A204.1 (cell line): ENCODE measurements around the gene GSTM4.
"Not testable (repeated sequence)": the region's sequence is repeated elsewhere in the genome, so short reads cannot be mapped to it uniquely, and the experiment has no call there.

Experiments used
- FAIRE-seq: peaks from 2 replicates; lab custom pipeline; 2012; peaks lifted over from hg19 to GRCh38; lab: Jason Lieb, UNC

GSTM4 gene

DNA sequence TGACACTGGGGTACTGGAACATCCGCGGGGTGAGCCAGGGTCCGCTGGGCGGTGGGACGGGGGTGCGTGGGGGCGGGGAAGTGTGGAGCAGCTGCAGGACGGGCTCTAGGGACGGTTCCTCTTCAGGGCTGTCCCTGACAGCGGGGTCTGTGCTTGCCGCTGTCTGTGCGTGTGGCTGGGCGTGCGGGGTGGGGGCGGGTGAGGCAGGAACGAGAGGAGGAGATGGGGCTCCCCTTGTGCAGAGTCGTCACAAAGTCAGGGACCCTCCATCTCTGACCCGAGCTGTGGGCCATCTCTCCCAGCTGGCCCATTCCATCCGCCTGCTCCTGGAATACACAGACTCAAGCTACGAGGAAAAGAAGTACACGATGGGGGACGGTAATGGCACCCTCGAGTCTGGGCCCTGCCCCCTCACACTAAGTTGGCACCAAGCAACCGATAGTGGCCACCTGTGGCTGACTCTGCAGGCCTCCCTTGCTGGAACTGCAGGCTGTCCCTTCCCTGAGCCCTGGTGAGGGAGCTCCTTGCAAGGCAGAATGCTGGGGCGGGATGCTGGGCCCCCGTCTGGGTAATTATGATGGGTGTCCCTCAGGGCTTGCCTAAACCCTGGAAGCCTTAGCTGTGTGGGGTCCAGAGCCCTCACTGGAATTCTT lies 12.3 kb downstream of the GSTM4 start:
- FAIRE-seq, result no peak

DNA sequence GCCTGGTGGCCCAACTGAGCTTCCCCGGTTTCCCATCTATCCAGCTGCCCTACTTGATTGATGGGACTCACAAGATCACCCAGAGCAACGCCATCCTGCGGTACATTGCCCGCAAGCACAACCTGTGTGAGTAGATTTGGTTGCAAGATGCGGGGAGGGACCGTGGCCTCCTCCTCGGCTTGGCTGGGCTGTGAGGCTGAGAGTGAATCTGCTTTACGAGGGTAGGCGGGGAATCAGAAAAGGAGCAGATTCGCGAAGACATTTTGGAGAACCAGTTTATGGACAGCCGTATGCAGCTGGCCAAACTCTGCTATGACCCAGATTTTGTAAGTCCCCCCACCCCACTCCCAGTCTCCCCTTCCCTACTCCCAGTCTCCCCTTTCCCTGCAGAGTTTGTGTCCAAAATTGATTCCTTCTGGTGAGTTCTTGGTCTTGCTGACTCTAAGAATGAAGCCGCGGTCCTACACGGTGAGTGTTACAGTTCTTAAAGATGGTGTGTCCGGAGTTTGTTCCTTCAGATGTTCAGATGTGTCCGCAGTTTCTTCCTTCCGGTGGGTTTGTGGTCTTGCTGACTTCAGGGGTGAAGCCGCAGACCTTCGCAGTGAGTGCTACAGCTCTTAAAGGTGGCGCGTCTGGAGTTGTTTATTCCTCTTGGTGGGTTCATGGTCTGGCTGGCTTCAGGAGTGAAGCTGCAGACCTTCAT lies 13.5 kb downstream of the GSTM4 start:
- FAIRE-seq, result no peak

GRCh38 chr1:109669949-109670302 lies 14.0 kb downstream of the GSTM4 start:
- not testable (repeated sequence) for FAIRE-seq

GRCh38 chr1:109671067-109671466 lies 15.2 kb downstream of the GSTM4 start:
- no peak for FAIRE-seq

GRCh38 chr1:109673861-109674260 lies 18.0 kb downstream of the GSTM4 start:
- FAIRE-seq, result not testable (repeated sequence)

GRCh38 chr1:109676683-109677381 lies 20.9 kb downstream of the GSTM4 start:
- not testable (repeated sequence) for FAIRE-seq

GRCh38 chr1:109677459-109677858 lies 21.6 kb downstream of the GSTM4 start:
- no peak for FAIRE-seq

DNA sequence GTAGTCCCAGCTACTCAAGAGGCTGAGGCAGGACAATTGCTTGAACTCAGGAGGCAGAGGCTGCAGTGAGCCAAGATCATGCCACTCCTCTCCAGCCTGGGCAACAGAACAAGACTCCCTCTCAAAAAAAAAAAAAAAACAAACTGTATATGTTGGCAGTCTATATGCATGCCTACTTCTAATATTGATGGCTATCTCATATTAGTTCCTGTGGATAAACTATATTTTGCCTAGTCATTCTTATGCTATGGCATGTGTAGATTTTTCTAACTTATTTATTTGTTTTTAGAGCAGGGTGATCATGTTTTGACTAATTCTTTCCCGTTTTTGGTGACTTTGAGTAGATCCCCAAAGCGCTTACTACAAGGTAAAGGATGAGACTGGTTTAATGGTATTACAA lies 22.7 kb downstream of the GSTM4 start:
- FAIRE-seq, result not testable (repeated sequence)

- not testable (repeated sequence) for FAIRE-seq
These were observed 28.9 kb downstream of the GSTM4 start for GRCh38 chr1:109684777-109685176.

- FAIRE-seq, result not testable (repeated sequence)
These were observed 29.5 kb downstream of the GSTM4 start for GRCh38 chr1:109685399-109685798.

DNA sequence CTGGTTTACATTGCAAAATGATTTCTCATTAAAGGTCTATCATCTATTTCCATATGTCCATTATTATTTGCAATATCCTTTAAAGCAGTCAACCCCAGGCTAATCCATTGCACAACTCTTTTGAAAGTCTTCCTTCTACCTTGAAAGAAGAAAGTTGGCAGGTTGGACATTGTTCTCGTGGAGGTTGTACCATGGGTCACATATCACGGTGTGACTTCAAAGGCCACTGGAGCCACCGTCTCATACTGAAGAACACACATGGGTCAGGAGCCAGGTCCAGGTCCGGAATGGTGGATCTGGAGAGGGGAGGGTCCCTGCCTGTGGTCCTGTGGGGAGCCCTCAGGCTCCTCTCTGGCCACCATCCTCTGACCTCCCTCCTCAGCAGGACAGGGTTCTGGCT lies 30.0 kb downstream of the GSTM4 start:
- not testable (repeated sequence) for FAIRE-seq

- not testable (repeated sequence) for FAIRE-seq
These were observed 31.2 kb downstream of the GSTM4 start for GRCh38 chr1:109687109-109687508.

DNA sequence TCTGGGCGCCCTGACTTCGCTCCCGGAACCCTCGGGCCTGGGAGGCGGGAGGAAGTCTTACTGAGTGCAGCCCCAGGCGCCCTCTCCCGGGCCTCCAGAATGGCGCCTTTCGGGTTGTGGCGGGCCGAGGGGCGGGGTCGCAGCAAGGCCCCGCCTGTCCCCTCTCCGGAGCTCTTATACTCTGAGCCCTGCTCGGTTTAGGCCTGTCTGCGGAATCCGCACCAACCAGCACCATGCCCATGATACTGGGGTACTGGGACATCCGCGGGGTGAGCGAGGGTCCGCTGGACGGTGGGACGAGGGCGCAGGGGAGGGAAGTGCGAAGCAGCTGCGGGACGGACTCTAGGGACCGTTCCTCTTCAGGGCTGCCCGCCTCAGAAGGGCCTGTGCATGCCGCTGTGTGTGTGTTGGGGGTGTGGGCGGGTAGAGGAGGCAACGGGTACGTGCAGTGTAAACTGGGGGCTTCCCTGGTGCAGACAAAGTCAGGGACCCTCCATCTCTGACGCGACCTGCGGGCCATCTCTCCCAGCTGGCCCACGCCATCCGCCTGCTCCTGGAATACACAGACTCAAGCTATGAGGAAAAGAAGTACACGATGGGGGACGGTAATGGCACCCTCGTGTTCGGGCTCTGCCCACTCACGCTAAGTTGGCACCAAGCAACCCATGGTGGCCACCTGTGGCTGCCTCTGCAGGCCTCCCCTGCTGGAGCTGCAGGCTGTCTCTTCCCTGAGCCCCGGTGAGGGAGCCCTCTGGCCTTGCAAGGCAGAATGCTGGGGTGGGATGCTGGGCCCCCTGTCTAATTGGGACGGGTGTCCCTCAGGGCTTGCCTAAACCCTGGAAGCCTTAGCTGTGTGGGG lies 32.0 kb downstream of the GSTM4 start, which contains the start of gene GSTM1:
Gene GSTM1 (plus strand): TSS at position 177 of the 859 bp plus-strand sequence. CDS start 57 bp downstream, at position 234.
- FAIRE-seq, result no peak

- FAIRE-seq, result no peak
These were observed 34.0 kb downstream of the GSTM4 start for GRCh38 chr1:109689844-109690405.

GRCh38 chr1:109691759-109692158 lies 35.9 kb downstream of the GSTM4 start:
- FAIRE-seq, result no peak

GRCh38 chr1:109694400-109694799 lies 38.5 kb downstream of the GSTM4 start:
- not testable (repeated sequence) for FAIRE-seq

- FAIRE-seq, result not testable (repeated sequence)
These were observed 39.2 kb downstream of the GSTM4 start for GRCh38 chr1:109695138-109695537.

DNA sequence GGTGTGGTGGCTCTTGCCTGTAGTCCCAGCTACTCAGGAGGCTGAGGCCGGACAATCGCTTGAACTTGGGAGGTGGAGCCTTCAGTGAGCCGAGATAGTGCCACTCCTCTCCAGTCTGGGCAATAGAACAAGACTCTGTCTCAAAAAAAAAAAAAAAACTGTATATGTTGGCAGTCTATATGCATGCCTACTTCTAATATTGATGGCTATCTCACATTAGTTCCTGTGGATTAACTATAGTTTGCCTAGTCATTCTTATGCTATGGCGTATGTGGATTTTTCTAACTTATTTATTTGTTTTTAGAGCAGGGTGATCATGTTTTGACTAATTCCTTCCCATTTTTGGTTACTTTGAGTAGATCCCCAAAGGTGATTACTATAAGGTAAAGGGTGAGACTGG lies 41.2 kb downstream of the GSTM4 start:
- FAIRE-seq, result no peak

- FAIRE-seq, result not testable (repeated sequence)
These were observed 42.0 kb downstream of the GSTM4 start for GRCh38 chr1:109697861-109698260.

- FAIRE-seq, result not testable (repeated sequence)
These were observed 47.0 kb downstream of the GSTM4 start for GRCh38 chr1:109702940-109703339.

GRCh38 chr1:109704173-109704572 lies 48.3 kb downstream of the GSTM4 start:
- no peak for FAIRE-seq

DNA sequence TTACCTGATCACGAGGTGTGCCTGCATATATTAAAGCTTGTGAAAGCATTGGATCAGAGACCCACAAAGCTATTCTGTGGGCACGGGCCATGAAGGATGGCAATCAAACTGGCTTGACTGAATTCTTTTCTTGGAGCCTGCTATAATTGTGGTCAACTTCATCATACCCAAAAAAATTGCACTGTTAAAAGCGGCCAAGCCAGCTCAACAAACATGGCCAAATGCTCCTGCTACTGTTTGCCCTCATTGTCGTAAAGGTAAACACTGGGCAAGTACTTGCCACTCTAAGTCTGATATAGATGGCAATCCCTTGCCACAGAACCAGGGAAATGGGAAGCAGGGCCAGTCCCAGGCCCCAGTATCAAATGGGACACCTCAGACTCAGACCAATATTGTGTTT lies 49.5 kb downstream of the GSTM4 start:
- FAIRE-seq, result no peak
